ENCODE measurements around the gene JAZF1. TPM values are rescaled to one million over a fixed set of nuclear protein-coding genes. Genes with fewer than 3 reads are reported as not detected.

Gene JAZF1
- total RNA-seq, 4 donors from 2014 or later = 4.7 to 8.1 (median 5.7) TPM

DNA sequence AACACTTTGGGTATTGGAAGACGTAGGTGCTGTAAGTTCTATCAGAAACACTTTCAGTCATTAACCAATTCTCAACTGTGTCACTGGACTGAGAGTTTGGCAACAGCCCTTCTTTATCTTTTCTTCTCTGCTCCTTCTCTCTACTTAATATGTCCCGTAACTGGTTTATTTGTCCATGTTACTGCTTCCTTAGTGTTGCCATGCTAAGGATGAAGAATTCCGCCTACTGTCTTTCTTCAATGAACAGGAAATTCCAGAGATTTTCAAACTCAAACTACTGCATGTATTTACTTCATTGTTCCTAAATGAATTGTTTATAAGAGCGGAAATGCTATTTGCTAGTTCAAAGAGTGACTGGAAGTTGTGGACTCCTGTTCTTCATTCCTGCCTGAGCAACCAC is 296.9 kb downstream of the JAZF1 start:
- DNase-seq (ENCODE audit: low spot score in 2 of 2) = no peak
- no peak overlapping the region for H3K4me3 ChIP-seq (ENCODE audit: low read depth, poor library complexity, severe bottlenecking)
- TF ChIP-seq, protein P1, sequence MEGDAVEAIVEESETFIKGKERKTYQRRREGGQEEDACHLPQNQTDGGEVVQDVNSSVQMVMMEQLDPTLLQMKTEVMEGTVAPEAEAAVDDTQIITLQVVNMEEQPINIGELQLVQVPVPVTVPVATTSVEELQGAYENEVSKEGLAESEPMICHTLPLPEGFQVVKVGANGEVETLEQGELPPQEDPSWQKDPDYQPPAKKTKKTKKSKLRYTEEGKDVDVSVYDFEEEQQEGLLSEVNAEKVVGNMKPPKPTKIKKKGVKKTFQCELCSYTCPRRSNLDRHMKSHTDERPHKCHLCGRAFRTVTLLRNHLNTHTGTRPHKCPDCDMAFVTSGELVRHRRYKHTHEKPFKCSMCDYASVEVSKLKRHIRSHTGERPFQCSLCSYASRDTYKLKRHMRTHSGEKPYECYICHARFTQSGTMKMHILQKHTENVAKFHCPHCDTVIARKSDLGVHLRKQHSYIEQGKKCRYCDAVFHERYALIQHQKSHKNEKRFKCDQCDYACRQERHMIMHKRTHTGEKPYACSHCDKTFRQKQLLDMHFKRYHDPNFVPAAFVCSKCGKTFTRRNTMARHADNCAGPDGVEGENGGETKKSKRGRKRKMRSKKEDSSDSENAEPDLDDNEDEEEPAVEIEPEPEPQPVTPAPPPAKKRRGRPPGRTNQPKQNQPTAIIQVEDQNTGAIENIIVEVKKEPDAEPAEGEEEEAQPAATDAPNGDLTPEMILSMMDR (IDR thresholded peaks at IDR 0.05) = no peak
- TF ChIP-seq POLR2A (IDR thresholded peaks at IDR 0.05) = no peak
- intact Hi-C loops (cut with DNase I; ENCODE audit: low total_unique reads) = no loop called here
- 89% methylated on average over 4 of the region's 4 CpGs for WGBS, 2 donors

DNA sequence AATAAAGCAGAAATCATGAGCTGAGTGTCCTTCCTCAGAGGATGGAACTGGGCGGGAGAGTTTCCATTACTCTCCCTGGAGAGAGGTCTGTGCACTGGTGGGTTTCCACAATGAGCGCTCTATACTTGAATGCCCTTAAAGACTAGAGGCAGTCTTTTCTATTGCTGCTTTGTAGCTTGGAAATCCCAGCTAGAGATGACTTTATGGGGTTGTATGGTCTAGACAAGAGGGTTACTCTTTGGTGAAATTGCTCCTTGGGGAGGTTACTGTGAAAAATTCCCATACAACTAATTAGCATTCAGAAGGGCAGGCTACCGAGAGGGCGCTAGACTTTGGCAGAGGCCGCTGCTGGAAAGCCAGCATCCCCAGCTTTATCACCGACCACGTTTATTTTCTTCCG is 303.8 kb downstream of the JAZF1 start:
- intact Hi-C loops (cut with DNase I; ENCODE audit: low total_unique reads) = no loop called here
- DNase-seq (ENCODE audit: low spot score in 2 of 2) = no peak
- WGBS, 2 donors = 83 to 89% methylated on average over 8 of the region's 8 CpGs

DNA sequence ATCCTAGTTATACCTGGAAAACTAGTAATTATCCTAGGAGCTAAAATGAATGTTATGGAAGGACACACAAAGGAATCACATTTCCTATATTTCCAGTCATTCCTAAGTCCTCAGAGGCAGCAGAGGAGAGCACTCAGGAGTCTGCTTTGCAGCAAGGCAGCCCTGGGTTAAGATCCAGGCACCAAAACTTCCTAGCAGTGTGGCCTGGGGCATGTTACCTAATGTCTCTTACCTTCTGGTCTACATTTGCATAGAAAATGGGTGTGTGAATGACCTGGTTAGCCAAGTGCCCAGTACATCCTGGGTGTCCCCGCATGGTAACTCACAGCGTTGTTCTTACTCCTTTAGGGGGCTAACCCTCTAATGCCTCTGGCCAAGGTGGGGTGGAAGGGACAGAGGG is 304.8 kb downstream of the JAZF1 start:
- no peak overlapping the region for H3K4me3 ChIP-seq (ENCODE audit: low read depth, poor library complexity, severe bottlenecking)
- 96 to 98% methylated on average over 2 of the region's 2 CpGs for WGBS, 2 donors
- no peak for TF ChIP-seq POLR2A (IDR thresholded peaks at IDR 0.05)
- TF ChIP-seq, protein P1 (IDR thresholded peaks at IDR 0.05) = no peak
- intact Hi-C loops (cut with DNase I; ENCODE audit: low total_unique reads) = no loop called here
- no peak for DNase-seq (ENCODE audit: low spot score in 2 of 2)

More for the DNA sequence above, 303.8 kb downstream of the JAZF1 start:
- H3K4me3 ChIP-seq (ENCODE audit: low read depth, poor library complexity, severe bottlenecking) = no peak overlapping the region
- no peak for TF ChIP-seq POLR2A (IDR thresholded peaks at IDR 0.05)
- TF ChIP-seq, protein P1 (IDR thresholded peaks at IDR 0.05) = no peak

DNA sequence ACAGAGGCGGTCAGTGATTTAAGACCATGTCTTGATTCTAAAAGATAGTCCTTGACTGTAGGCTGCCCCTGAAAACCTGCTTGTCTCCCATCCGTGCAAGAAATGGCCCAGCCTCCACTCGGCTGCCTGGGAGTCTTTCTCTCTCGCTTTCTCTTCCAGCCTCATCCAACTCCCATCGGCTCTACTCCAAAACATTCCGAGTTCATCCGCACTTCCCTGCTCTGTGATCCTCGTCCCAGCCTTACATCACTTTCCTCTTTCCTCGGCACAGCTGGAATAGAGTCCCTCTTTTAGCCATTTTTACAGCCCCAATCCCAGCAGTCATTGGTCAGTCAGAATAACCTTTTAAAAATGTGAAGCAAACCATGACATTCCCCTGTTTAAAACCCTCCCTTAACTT is 305.5 kb downstream of the JAZF1 start:
- 71 to 85% methylated on average over 9 of the region's 9 CpGs for WGBS, 2 donors
- no peak overlapping the region for H3K4me3 ChIP-seq (ENCODE audit: low read depth, poor library complexity, severe bottlenecking)
- intact Hi-C loops (cut with DNase I; ENCODE audit: low total_unique reads) = no loop called here
- no peak for DNase-seq (ENCODE audit: low spot score in 2 of 2)
- TF ChIP-seq, protein P1 (IDR thresholded peaks at IDR 0.05) = no peak
- TF ChIP-seq POLR2A (IDR thresholded peaks at IDR 0.05) = no peak

DNA sequence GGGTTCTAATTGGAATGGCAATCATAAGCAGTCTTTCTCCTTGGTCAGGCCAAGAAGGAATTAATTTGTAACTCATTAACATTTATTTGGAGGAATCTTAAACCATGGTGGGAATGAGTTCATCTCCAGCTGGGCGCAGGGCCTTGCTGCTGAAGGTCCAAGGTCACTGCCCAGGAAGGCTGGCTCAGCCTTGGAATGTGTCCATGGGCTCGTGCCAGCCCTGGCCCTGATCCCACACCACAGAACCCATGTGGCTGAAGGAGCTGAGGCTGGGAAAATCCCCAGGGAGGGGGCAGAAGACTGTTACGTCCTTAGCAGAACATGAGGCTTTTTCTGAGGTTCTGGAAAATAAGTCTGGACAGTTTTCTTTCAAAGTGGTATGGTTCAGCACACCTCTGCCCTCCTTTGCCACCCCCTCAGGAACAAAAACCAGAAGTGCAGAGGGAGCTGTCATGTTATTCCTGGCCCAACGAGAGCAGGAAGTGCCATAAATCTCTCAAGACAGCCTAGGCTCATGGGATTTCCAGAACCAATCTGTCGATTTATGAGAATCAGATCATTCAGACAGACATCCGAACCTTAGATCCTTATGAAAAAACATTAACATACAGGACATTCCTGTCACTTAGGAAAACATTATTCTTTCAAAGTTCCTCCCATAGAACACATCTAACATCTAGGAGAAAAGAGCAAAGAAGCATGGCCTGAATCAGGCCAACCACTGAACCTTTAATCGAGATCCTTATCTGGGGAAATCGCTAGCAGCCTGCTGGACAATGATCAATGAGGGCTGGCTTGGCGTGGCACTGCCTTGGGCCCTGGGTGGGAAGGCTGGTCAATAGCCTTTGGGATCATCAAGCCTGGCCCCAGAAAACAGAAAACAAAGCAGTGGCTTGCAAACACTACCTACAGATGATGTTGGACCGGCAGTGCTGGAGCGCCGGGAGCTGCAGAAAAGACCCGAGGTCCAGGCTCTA is 306.3 kb downstream of the JAZF1 start:
- intact Hi-C loops (cut with DNase I; ENCODE audit: low total_unique reads) = no loop called here
- no peak overlapping the region for H3K4me3 ChIP-seq (ENCODE audit: low read depth, poor library complexity, severe bottlenecking)
- DNase-seq (ENCODE audit: low spot score in 2 of 2) = peak in 1 of 2 donors; percentile 32
- no peak for TF ChIP-seq POLR2A (IDR thresholded peaks at IDR 0.05)
- TF ChIP-seq, protein P1 (IDR thresholded peaks at IDR 0.05) = no peak
- WGBS, 2 donors = 63 to 66% methylated on average over 13 of the region's 13 CpGs
